ENCODE measurements around the gene PARP15.

DNA sequence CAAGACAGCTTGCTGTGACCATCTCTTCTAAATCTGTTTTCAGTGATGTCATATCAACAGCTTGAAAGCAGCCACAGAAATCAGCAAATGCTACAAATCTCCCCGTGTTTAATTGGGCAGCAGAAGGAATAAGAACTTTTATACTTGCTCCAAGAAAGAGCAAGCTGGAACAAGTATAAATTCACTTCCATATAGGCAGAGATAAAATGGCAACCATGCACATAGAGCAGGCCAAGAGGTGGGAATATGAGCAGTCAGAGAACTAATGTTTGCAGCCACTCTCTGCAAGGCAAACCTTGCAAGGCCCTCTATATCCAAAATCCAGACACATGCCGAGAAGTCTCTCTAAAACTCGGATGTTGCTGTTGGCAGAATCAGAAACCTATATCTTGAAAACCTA, 29.4 kb upstream of the PARP15 start:
- TF ChIP-seq POLR2A (IDR thresholded peaks at IDR 0.05) (no peak), POLR2AphosphoS5 (IDR thresholded peaks at IDR 0.05) (no peak)
- TF ChIP-seq, protein P1, sequence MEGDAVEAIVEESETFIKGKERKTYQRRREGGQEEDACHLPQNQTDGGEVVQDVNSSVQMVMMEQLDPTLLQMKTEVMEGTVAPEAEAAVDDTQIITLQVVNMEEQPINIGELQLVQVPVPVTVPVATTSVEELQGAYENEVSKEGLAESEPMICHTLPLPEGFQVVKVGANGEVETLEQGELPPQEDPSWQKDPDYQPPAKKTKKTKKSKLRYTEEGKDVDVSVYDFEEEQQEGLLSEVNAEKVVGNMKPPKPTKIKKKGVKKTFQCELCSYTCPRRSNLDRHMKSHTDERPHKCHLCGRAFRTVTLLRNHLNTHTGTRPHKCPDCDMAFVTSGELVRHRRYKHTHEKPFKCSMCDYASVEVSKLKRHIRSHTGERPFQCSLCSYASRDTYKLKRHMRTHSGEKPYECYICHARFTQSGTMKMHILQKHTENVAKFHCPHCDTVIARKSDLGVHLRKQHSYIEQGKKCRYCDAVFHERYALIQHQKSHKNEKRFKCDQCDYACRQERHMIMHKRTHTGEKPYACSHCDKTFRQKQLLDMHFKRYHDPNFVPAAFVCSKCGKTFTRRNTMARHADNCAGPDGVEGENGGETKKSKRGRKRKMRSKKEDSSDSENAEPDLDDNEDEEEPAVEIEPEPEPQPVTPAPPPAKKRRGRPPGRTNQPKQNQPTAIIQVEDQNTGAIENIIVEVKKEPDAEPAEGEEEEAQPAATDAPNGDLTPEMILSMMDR (IDR thresholded peaks at IDR 0.05): no peak
